HG02840 (cell line): ENCODE data around the gene XK.
A peak's percentile ranks its signal among the peaks of the same experiment; 100 is the strongest.
"Not testable (repeated sequence)": the region's sequence is repeated elsewhere in the genome, so short reads cannot be mapped to it uniquely, and the experiment has no call there.

ENCODE experiments used
- ATAC-seq: cut with Tn5 transposase; IDR thresholded peaks from one replicate; pipeline ENCODE4 v1.9.1; 2021; ENCODE audit warnings: mild to moderate bottlenecking, moderate library complexity, moderate number of reproducible peaks; ENCODE audit not compliant: unreplicated experiment, low FRiP score

Gene XK

GRCh38 chrX:37752281-37752680, 66.7 kb downstream of the XK start:
- ATAC-seq: no peak

GRCh38 chrX:37752936-37753335, 67.3 kb downstream of the XK start:
- no peak for ATAC-seq

GRCh38 chrX:37753384-37753783, 67.8 kb downstream of the XK start:
- ATAC-seq: no peak

GRCh38 chrX:37754516-37754915, 68.9 kb downstream of the XK start:
- ATAC-seq: peak; percentile 17

- peak; percentile 92 for ATAC-seq
These were observed 69.4 kb downstream of the XK start for GRCh38 chrX:37755025-37755424.

- no peak for ATAC-seq
These were observed 71.5 kb downstream of the XK start for GRCh38 chrX:37757082-37757481.

- no peak for ATAC-seq
These were observed 73.8 kb downstream of the XK start for GRCh38 chrX:37759351-37759750.

- ATAC-seq: no peak
These were observed 74.4 kb downstream of the XK start for GRCh38 chrX:37759878-37760418.

- no peak for ATAC-seq
These were observed 77.8 kb downstream of the XK start for GRCh38 chrX:37763400-37763799.

GRCh38 chrX:37765507-37765906, 79.9 kb downstream of the XK start:
- no peak for ATAC-seq

GRCh38 chrX:37767430-37767829, 81.8 kb downstream of the XK start:
- ATAC-seq: no peak

GRCh38 chrX:37768866-37769265, 83.3 kb downstream of the XK start:
- ATAC-seq: not testable (repeated sequence)

- no peak for ATAC-seq
These were observed 90.8 kb downstream of the XK start for GRCh38 chrX:37776283-37776986.

- ATAC-seq: no peak
These were observed 91.4 kb downstream of the XK start for GRCh38 chrX:37776987-37777325.

GRCh38 chrX:37779857-37780256, 94.3 kb downstream of the XK start, which contains the start of gene CYBB:
Gene CYBB, plus strand, starts transcription at chrX:37780059. Its CDS starts 19 bp downstream, at chrX:37780078.
- ATAC-seq: no peak

- no peak for ATAC-seq
These were observed 95.5 kb downstream of the XK start for GRCh38 chrX:37781081-37781480.
